K562 (cell line): ENCODE results near the gene ZMYND12.

Source experiments
- ARID3B ChIP-seq: fragments of 250-450 bp; sonication (Bioruptor Pico); IDR thresholded peaks from 2 replicates; pipeline ENCODE4 v1.4.0; 2020; ENCODE audit warnings: borderline replicate concordance
- CBX1 ChIP-seq: sonication (generic); IDR thresholded peaks from 2 replicates; pipeline ENCODE4 v1.6.1; 2016; ENCODE audit warnings: antibody characterized with exemption, low read depth, mild to moderate bottlenecking
- CREB1 ChIP-seq, 2 experiments: sonication (generic) in 1 of 2; formaldehyde crosslinking in 1 of 2; IDR thresholded peaks; 2 replicates each; pipeline versions ENCODE4 v1.6.1 to v1.8.0; 2012 to 2022; ENCODE audit warnings: inconsistent platforms in 1 of 2, mild to moderate bottlenecking in 1 of 2, missing genetic modification reagents in 1 of 2, moderate library complexity in 1 of 2
- CTBP1 ChIP-seq: fragments of 450-650 bp; IDR thresholded peaks from 2 replicates; pipeline ENCODE4 v1.6.1; 2016; ENCODE audit warnings: borderline replicate concordance
- ELF1 ChIP-seq: fragments of 200-800 bp; sonication (Bioruptor generic); IDR thresholded peaks from 2 replicates; pipeline ENCODE4 v1.6.1; 2016; ENCODE audit warnings: missing genetic modification characterization, missing compliant biosample characterization
- ETV6 ChIP-seq, 3 experiments: fragments of 150-350 bp in 1 of 3; sonication (generic) in 1 of 3; formaldehyde crosslinking in 1 of 3; IDR thresholded peaks; 2 replicates each; pipeline versions ENCODE4 v1.6.1 to v1.8.0; 2014 to 2022; ENCODE audit warnings: borderline replicate concordance in 2 of 3, low read depth in 2 of 3, antibody characterized with exemption in 1 of 3, low read length in 1 of 3, mild to moderate bottlenecking in 1 of 3, missing genetic modification reagents in 1 of 3
- POLR2A ChIP-seq: fragments of 450-650 bp; conservative IDR thresholded peaks from 2 replicates; pipeline ENCODE4 v1.6.1; 2016
- POLR2AphosphoS5 ChIP-seq: IDR thresholded peaks from 2 replicates; pipeline ENCODE4 v1.6.1; 2011; ENCODE audit warnings: mild to moderate bottlenecking, low read depth, low read length, moderate library complexity; ENCODE audit not compliant: control insufficient read depth, insufficient read depth
- REST ChIP-seq, 2 experiments: fragments of 450-650 bp; formaldehyde crosslinking in 1 of 2; IDR thresholded peaks; 2 replicates each; pipeline versions ENCODE4 v1.4.0 to v1.6.1; 2014 to 2020; ENCODE audit warnings: mild to moderate bottlenecking in 2 of 2, borderline replicate concordance in 1 of 2, low read depth in 1 of 2
- ZNF449 ChIP-seq: fragments of 250-450 bp; sonication (Bioruptor Pico); IDR thresholded peaks from 2 replicates; pipeline ENCODE4 v1.8.0; 2022; ENCODE audit warnings: moderate library complexity, mild to moderate bottlenecking, inconsistent platforms

GRCh38 chr1:42431514-42431913 lies 24.3 kb downstream of the ZMYND12 start:
- TF ChIP-seq ZNF449 (CRISPR knock-in tag) (no peak), ELF1 (tag) (no peak), REST (IDR thresholded peaks at IDR 0.05; ENCODE audit: borderline replicate concordance) (no peak), REST (CRISPR knock-in tag; IDR thresholded peaks at IDR 0.05; ENCODE audit: low read depth) (no peak), CREB1 (IDR thresholded peaks at IDR 0.05) (no peak), CREB1 (CRISPR knock-in tag; IDR thresholded peaks at IDR 0.05) (no peak), POLR2AphosphoS5 (no peak), CBX1 (no peak), POLR2A (no peak), ETV6 (IDR thresholded peaks at IDR 0.05; ENCODE audit: borderline replicate concordance in 1 of 2, low read depth in 2 of 2, low read length in 1 of 2) (no peak), ETV6 (CRISPR knock-in tag; IDR thresholded peaks at IDR 0.05; ENCODE audit: borderline replicate concordance) (no peak), CTBP1 (no peak), ARID3B (CRISPR knock-in tag) (no peak)
